Uterus (tissue), 2 donors: ENCODE measurements around the gene KAT2A.

ENCODE experiments used
- POLR2A ChIP-seq, 2 donors: fragments of 450-650 bp; IDR thresholded peaks; one replicate each; pipeline ENCODE4 v1.6.1; 2016; ENCODE audit warnings: antibody characterized with exemption in 2 of 2, mild to moderate bottlenecking in 1 of 2, moderate library complexity in 1 of 2
- TF ChIP-seq, protein P1 (sequence below), 4 experiments: fragments of 200-600 bp in 2 of 4; fragments of 450-650 bp in 2 of 4; sonication (generic) in 2 of 4; IDR thresholded peaks; one replicate each; pipeline ENCODE4 v1.5.1; 2016 to 2019; ENCODE audit warnings: antibody characterized with exemption in 4 of 4, mild to moderate bottlenecking in 2 of 4, moderate library complexity in 1 of 4

DNA sequence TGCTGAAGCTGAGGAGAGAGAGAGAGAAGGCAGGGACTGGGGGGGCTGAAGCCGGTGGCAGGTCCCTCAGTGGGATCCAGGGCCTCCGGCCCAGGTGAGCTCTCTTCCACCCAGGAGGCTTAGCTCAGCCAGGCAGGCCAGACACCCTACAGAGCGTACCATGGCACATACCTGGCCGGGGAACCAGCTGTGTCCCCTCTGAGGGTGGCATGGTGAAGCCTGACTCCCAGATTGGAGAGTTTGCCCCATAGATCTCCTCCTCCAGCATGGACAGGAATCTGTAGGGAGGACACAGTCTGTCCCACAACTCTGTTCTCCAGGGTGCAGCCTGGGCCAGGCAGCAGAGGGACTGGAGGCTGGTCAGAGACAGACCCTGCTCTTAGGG, 3.0 kb downstream of the KAT2A start:
- TF ChIP-seq, protein P1, sequence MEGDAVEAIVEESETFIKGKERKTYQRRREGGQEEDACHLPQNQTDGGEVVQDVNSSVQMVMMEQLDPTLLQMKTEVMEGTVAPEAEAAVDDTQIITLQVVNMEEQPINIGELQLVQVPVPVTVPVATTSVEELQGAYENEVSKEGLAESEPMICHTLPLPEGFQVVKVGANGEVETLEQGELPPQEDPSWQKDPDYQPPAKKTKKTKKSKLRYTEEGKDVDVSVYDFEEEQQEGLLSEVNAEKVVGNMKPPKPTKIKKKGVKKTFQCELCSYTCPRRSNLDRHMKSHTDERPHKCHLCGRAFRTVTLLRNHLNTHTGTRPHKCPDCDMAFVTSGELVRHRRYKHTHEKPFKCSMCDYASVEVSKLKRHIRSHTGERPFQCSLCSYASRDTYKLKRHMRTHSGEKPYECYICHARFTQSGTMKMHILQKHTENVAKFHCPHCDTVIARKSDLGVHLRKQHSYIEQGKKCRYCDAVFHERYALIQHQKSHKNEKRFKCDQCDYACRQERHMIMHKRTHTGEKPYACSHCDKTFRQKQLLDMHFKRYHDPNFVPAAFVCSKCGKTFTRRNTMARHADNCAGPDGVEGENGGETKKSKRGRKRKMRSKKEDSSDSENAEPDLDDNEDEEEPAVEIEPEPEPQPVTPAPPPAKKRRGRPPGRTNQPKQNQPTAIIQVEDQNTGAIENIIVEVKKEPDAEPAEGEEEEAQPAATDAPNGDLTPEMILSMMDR (IDR thresholded peaks at IDR 0.05) = no peak
- no peak for TF ChIP-seq POLR2A (IDR thresholded peaks at IDR 0.05)
